GM03348 (cell line): ENCODE data around the gene ATP2C1.
A peak's percentile ranks its signal among the peaks of the same experiment; 100 is the strongest.

ENCODE experiments used
- DNase-seq: peaks from one replicate; pipeline ENCODE4 v3.0.0; 2012; ENCODE audit warnings: low spot score

ATP2C1 gene

DNA sequence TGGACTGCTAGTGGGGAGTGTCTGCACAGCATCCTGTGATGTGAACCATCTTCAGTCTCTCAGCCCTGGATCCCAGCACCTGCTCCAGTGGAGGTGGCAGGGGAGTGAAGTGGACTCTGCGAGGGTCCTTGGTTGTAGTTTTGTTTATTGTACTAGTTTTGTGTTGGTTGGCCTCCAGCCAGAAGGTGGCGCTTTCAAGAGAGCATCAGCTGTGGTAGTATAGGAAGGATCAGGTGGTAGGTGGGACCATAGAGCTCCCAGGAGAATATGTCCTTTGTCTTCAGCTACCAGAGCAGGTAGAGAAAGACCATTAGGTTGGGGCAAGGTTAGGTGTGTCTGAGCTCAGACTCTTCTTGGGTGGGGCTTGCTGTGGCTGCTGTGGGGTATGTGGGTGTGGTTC is 153.7 kb downstream of the ATP2C1 start:
- DNase-seq: no peak

DNA sequence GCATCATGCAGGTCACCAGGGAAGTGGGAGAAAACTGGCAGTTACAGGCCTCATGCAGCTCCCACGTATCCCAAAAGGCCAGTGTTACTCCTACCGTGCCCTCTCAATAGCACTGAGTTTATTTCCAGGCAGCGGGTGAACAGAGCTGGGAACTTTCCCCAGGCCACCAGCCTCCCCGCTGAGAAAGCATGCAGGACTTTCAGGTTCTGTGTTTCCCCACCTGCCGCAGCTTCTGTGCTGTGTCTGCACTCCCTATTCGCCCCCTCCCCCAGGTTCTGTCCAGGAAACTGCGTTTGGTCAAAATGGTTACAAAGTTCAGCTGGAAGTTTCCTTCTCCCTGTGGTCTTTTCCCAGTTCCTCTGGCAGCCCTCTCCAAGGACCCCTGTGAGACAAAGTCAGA is 154.1 kb downstream of the ATP2C1 start:
- no peak for DNase-seq

- no peak for DNase-seq
Observed at GRCh38 chr3:131050001-131050400, 156.1 kb downstream of the ATP2C1 start.

DNA sequence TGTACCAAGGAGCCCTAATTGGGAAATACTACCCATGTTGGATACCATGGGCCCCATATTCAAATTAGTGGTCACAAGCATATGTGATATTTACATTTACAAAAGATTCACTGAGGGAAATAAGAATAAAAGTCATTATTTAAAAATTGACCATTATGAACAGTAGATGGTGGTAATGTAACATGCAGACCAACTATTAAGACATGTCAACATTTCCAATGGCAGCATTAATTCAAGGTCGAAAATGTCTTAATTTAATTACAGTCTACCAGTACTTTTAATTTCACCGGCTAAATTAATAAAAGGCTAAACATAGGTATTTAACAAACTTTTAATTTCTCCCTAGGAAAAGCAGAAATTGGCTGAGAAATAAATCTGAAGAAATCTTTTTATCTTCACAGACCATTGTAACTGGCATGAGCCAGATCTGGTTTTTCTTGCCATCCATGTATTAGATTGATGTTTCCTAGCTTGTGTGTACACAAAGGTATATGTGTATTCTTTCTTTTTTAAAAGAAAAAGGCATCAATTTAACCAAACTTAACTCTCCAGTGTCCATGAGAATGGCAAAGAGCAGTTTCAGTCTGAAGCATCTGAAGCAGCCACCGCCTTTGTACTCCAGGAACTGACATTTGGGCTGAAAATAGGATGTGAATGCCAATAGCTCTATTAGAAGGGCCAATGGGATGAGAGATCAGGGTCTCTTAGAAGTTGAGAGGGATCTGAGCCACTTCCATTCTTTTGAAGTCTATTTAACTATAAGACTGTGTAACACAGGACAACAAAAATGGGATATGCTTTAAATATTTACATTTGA is 159.4 kb downstream of the ATP2C1 start:
- DNase-seq: peak; percentile 16
